Right lobe of liver (tissue), 6 donors: ENCODE results near the gene DOCK7. TPM values are rescaled to one million over a fixed set of nuclear protein-coding genes. Genes with fewer than 3 reads are reported as not detected.
"Not testable (repeated sequence)": the region's sequence is repeated elsewhere in the genome, so short reads cannot be mapped to it uniquely, and the experiment has no call there.

Source experiments
- ATAC-seq, 4 donors: fragments of 200-7000 bp; cut with Tn5 transposase; one replicate each; pipeline ENCODE4 v1.9.1; 2020; ENCODE audit warnings: mild to moderate bottlenecking in 4 of 4, moderate library complexity in 4 of 4
- DNase-seq, 3 donors: peaks; one replicate each; pipeline ENCODE4 v3.0.0-alpha.2; 2020
- H3K27ac ChIP-seq, 3 donors: fragments of 200-600 bp; one replicate each; pipeline ENCODE4 v1.8.0; 2022
- H3K27me3 ChIP-seq, 2 donors: fragments of 200-600 bp; one replicate each; pipeline ENCODE4 v1.8.0; 2022
- H3K36me3 ChIP-seq, 4 donors: fragments of 200-600 bp; sonication (generic) in 1 of 4; one replicate each; pipeline versions ENCODE4 v1.5.1 to v1.8.0; 2017 to 2022; ENCODE audit warnings: control low read depth in 1 of 4
- H3K4me1 ChIP-seq, 4 donors: fragments of 200-600 bp; sonication (generic) in 1 of 4; one replicate each; pipeline versions ENCODE4 v1.5.1 to v1.8.0; 2017 to 2022; ENCODE audit warnings: control low read depth in 1 of 4
- H3K4me3 ChIP-seq, 3 donors: fragments of 200-600 bp; one replicate each; pipeline ENCODE4 v1.8.0; 2022
- H3K9me3 ChIP-seq, 4 donors: fragments of 200-600 bp; sonication (generic) in 1 of 4; one replicate each; pipeline versions ENCODE4 v1.5.1 to v1.8.0; 2017 to 2022; ENCODE audit warnings: control low read depth in 1 of 4
- POLR2A ChIP-seq: fragments of 450-650 bp; IDR thresholded peaks from one replicate; pipeline ENCODE4 v1.6.1; 2017; ENCODE audit warnings: antibody characterized with exemption, mild to moderate bottlenecking
- WGBS: methylation state at CpG from one replicate; pipeline ENCODE4 v1.1.6; 2018; ENCODE audit warnings: low coverage, low lambda C conversion rate; ENCODE audit not compliant: insufficient coverage; ENCODE audit errors: missing lambda C conversion rate; 5-methylcytosine and 5-hydroxymethylcytosine counted together
- intact Hi-C, 2 donors: fragments of 100-400 bp; cut with DNase I; formaldehyde crosslinking; loops; one replicate each; pipeline versions ENCODE4 v1.11.2 to v1.14.1; 2022
- total RNA-seq, 6 experiments: library from RNA; depleted of rRNA in 2 of 6; stranded (reverse); fragments of >200 nt in 2 of 6; fragmentation: NEBNext Ultra II Directional in 3 of 6; extraction: Animal tissue kit (Norgen Biotek cat#: 25700) in 3 of 6; gene quantifications; one replicate each; pipeline versions ENCODE4 v1.1.0 to v1.2.4, GENCODE V29; 2016 to 2023
- TF ChIP-seq, protein P1 (sequence below), 4 donors: fragments of 200-600 bp in 3 of 4; fragments of 450-650 bp in 1 of 4; IDR thresholded peaks; one replicate each; pipeline versions ENCODE4 v1.5.1 to v1.8.0; 2016 to 2022; ENCODE audit warnings: antibody characterized with exemption in 4 of 4, mild to moderate bottlenecking in 2 of 4
- donor health status: DM: no; HTN: yes; CAD: no.
- donor health status: DM: no; HTN: no; CAD: no.
- donor health status: DM: no; HTN: no; CAD: no.
- donor health status: DM: no; HTN: yes; CAD: no.
- donor health status: DM: no; HTN: yes; CAD: no.

DOCK7 gene
- total RNA-seq, 6 experiments from 2014 or later: 14.1 to 28.4 (median 20.1) TPM

DNA sequence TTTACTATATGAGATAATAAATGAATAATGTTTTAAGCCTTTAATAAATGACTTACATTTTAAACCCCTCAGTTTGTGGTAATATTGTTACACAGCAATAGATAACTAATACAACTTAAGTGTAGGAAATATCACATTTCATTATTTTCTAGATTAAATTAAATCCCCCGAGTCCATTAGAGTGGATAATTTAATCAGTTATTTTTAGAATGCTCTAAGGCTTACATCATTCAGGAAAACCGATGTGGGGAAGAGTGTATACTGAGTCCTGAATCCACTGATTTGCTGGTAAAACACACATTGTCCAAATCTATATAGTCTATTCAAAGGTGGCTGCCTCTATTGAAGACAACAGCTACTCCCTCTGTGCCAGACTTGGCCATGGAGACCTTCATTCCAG, 35.7 kb upstream of the DOCK7 start:
- Histone ChIP-seq H3K4me3 (no peak overlapping the region), H3K4me1 (peaks cover 0 to 6% (median 0%) of the 10 kb centered on the region in 4 donors), H3K36me3 (no peaks in the 10 kb centered on the region), H3K9me3 (no peaks in the 10 kb centered on the region), H3K27me3 (no peaks in the 10 kb centered on the region), H3K27ac (no peak overlapping the region)
- ATAC-seq (no peak), DNase-seq (no peak)
- TF ChIP-seq, protein P1, sequence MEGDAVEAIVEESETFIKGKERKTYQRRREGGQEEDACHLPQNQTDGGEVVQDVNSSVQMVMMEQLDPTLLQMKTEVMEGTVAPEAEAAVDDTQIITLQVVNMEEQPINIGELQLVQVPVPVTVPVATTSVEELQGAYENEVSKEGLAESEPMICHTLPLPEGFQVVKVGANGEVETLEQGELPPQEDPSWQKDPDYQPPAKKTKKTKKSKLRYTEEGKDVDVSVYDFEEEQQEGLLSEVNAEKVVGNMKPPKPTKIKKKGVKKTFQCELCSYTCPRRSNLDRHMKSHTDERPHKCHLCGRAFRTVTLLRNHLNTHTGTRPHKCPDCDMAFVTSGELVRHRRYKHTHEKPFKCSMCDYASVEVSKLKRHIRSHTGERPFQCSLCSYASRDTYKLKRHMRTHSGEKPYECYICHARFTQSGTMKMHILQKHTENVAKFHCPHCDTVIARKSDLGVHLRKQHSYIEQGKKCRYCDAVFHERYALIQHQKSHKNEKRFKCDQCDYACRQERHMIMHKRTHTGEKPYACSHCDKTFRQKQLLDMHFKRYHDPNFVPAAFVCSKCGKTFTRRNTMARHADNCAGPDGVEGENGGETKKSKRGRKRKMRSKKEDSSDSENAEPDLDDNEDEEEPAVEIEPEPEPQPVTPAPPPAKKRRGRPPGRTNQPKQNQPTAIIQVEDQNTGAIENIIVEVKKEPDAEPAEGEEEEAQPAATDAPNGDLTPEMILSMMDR (IDR thresholded peaks at IDR 0.05): no peak
- no peak for TF ChIP-seq POLR2A
- 86% methylated on average over 2 of the region's 2 CpGs for WGBS
- intact Hi-C loops: no loop called here

DNA sequence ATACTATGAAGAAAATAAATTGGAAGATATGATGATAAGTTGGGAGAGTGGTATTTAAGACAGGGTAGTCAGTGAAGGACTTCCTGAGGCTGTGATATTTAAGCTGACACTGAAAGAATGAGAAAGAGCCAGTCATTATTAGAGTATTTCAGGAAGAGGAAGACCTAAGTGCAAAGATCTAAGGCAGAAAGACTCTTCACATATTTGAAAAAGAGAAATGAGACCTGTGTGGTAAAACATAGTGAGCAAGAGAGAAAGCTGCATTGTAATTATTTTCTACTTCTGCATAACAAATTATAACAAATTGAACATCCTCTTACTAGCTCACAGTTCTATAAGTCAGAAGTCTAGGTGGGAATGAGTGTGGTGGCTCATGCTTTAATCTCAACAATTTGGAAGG, 34.6 kb upstream of the DOCK7 start:
- Histone ChIP-seq H3K36me3 (no peaks in the 10 kb centered on the region), H3K27me3 (no peaks in the 10 kb centered on the region), H3K4me1 (peaks cover 0 to 6% (median 0%) of the 10 kb centered on the region in 4 donors), H3K9me3 (no peaks in the 10 kb centered on the region), H3K4me3 (no peak overlapping the region), H3K27ac (no peak overlapping the region)
- ATAC-seq (peak in 3 of 4 donors; percentile 13 to 55 (median 30)), DNase-seq (no peak)
- intact Hi-C loops: no loop called here
- TF ChIP-seq, protein P1 (IDR thresholded peaks at IDR 0.05): no peak
- no peak for TF ChIP-seq POLR2A

DNA sequence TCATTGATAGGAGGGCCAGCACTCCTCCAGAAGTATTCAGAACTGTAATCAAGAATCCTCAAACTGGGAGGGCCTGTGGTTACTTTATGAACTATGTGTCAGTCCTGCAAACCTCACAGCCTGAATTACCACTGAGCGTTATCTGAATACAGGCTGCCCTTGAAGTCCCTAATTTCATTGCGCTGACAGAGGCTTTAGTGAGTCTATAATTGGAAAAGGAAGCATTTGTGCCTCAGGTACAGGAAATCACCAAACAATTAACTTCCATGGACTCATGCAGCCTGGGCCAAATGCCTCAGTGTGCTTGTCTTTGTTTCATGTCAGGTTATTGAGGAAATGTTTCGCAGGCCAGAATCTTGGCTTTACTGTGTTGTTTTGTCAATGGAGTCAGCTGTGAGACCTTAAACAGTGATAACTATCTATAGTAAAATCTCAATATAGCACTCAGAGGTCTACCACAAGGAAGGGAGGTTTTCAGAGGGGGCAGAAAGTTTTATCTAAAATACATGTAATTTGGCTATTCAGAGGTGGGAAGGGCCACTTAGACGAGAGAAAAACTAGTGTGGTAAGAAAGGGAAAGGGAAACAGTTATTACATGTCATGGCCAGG, 32.9 kb upstream of the DOCK7 start:
- H3K4me3 ChIP-seq: no peak overlapping the region
- no peak for TF ChIP-seq POLR2A
- TF ChIP-seq, protein P1 (IDR thresholded peaks at IDR 0.05): no peak
- H3K9me3 ChIP-seq: no peaks in the 10 kb centered on the region
- H3K27me3 ChIP-seq: no peaks in the 10 kb centered on the region
- DNase-seq (no peak), ATAC-seq (no peak)
- WGBS: 70% methylated on average over 2 of the region's 4 CpGs
- H3K36me3 ChIP-seq: no peaks in the 10 kb centered on the region
- H3K4me1 ChIP-seq: peaks cover 0 to 6% (median 0%) of the 10 kb centered on the region in 4 donors
- intact Hi-C loops: no loop called here
- H3K27ac ChIP-seq: no peak overlapping the region

DNA sequence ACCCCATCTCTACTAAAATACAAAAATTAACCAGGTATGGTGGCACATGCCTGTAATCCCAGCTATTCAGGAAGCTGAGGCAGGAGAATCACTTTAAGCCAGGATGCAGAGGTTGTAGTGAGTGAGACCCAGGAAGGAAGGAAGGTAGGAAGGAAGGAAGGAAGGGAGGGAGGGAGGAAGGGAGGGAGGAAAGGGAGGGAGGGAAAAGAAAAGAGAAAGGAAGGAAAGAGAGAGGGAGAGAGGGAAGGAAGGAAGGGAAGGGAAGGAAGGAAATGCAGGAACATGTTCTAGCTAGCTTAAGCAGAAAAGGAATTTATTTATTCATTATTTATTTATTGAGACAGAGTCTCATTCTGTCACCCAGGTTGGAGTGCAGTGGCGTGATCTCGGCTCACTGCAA, 30.2 kb upstream of the DOCK7 start:
- H3K4me3 ChIP-seq, H3K36me3 ChIP-seq, H3K27ac ChIP-seq, H3K27me3 ChIP-seq, DNase-seq, ATAC-seq, H3K4me1 ChIP-seq, H3K9me3 ChIP-seq, intact Hi-C loops: not testable (repeated sequence)
- WGBS: no CpG with 5 or more reads among the region's 2 CpGs

DNA sequence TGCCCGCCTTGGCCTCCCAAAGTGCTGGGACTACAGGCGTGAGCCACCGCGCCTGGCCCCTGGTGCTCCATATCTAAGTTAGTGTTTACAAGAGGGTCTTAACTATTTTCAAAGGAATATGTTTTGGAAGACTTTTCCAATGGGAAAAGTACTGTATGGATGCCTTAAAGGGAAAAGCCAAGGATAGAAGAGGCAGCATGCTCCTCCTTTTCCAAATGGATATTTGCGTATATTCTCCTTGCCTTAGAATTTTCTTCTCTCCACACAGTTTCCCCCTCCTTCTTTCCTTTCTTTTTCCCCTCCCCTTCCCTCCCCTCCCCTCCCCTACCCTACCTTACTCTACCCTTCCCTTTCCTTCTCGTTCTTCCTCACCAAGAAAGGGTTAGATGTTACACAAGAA, 29.3 kb upstream of the DOCK7 start:
- no peak for ATAC-seq
- no peak overlapping the region for H3K4me3 ChIP-seq
- H3K27me3 ChIP-seq: no peaks in the 10 kb centered on the region
- WGBS: 87% methylated on average over 6 of the region's 6 CpGs
- no peak for DNase-seq
- H3K4me1 ChIP-seq: no peaks in the 10 kb centered on the region
- no peaks in the 10 kb centered on the region for H3K9me3 ChIP-seq
- no peaks in the 10 kb centered on the region for H3K36me3 ChIP-seq
- intact Hi-C loops: no loop called here
- TF ChIP-seq POLR2A: no peak
- TF ChIP-seq, protein P1 (IDR thresholded peaks at IDR 0.05): no peak
- H3K27ac ChIP-seq: no peak overlapping the region
